DOHH2 (cell line): ENCODE results near the gene IER2.
"Not testable (repeated sequence)": the region's sequence is repeated elsewhere in the genome, so short reads cannot be mapped to it uniquely, and the experiment has no call there.

Experiments used
- H3F3A ChIP-seq: fragments of 200-600 bp; sonication (generic), shearing (Covaris generic); 2 replicates; pipeline ENCODE4 v1.6.0; 2016; ENCODE audit warnings: antibody characterized with exemption, mild to moderate bottlenecking; ENCODE audit not compliant: control insufficient read depth, insufficient read depth
- H3K27ac ChIP-seq: fragments of 200-600 bp; sonication (generic); 2 replicates; pipeline ENCODE4 v1.5.1; 2014; ENCODE audit warnings: low read depth, mild to moderate bottlenecking, low read length, moderate library complexity
- H3K27me3 ChIP-seq: fragments of 200-600 bp; sonication (generic); 2 replicates; pipeline ENCODE4 v1.6.1; 2014; ENCODE audit warnings: mild to moderate bottlenecking, low read length, mixed read lengths; ENCODE audit not compliant: control insufficient read depth
- H3K36me3 ChIP-seq: fragments of 200-600 bp; sonication (generic); 2 replicates; pipeline ENCODE4 v1.6.1; 2014; ENCODE audit warnings: mild to moderate bottlenecking, low read length, moderate library complexity, mixed read lengths; ENCODE audit not compliant: control insufficient read depth
- H3K4me1 ChIP-seq: fragments of 200-600 bp; sonication (generic); 2 replicates; pipeline ENCODE4 v1.6.1; 2014; ENCODE audit warnings: mild to moderate bottlenecking, low read length, mixed read lengths; ENCODE audit not compliant: control insufficient read depth
- H3K4me2 ChIP-seq: fragments of 200-600 bp; sonication (generic); 2 replicates; pipeline ENCODE4 v1.6.0; 2014; ENCODE audit warnings: mild to moderate bottlenecking, low read length, moderate library complexity
- H3K4me3 ChIP-seq: fragments of 200-600 bp; sonication (generic); 2 replicates; pipeline ENCODE4 v1.5.1; 2014; ENCODE audit warnings: mild to moderate bottlenecking, low read length, mixed read lengths
- H3K79me2 ChIP-seq: fragments of 200-600 bp; sonication (generic); 2 replicates; pipeline ENCODE4 v1.6.1; 2014; ENCODE audit warnings: mild to moderate bottlenecking, low read length, mixed read lengths; ENCODE audit not compliant: control insufficient read depth
- H3K9me2 ChIP-seq: fragments of 200-600 bp; sonication (generic); replicated peaks from 2 replicates; pipeline ENCODE4 v1.6.1; 2014; ENCODE audit warnings: mild to moderate bottlenecking, low read length, mixed read lengths; ENCODE audit not compliant: control insufficient read depth
- H3K9me3 ChIP-seq: fragments of 200-600 bp; sonication (generic); 2 replicates; pipeline ENCODE4 v1.6.1; 2014; ENCODE audit warnings: antibody characterized with exemption, low read length, mixed read lengths; ENCODE audit not compliant: control insufficient read depth, insufficient read depth
- H4K20me1 ChIP-seq: fragments of 200-600 bp; sonication (generic); 2 replicates; pipeline ENCODE4 v1.6.0; 2014; ENCODE audit warnings: low read depth, mild to moderate bottlenecking, antibody characterized with exemption, low read length, moderate library complexity; ENCODE audit not compliant: control insufficient read depth, insufficient read depth
- CTCF ChIP-seq: fragments of 200-600 bp; sonication (generic); IDR thresholded peaks from one replicate; pipeline ENCODE4 v1.5.1; 2014; ENCODE audit warnings: antibody characterized with exemption, mild to moderate bottlenecking, low read depth, low read length; ENCODE audit not compliant: poor library complexity, severe bottlenecking
- EZH2phosphoT487 ChIP-seq: fragments of 200-600 bp; sonication (generic); IDR thresholded peaks from 2 replicates; pipeline ENCODE4 v1.6.1; 2017; ENCODE audit warnings: borderline replicate concordance, mild to moderate bottlenecking, antibody characterized with exemption, low read length, moderate library complexity, mixed read lengths

IER2 gene

GRCh38 chr19:13198634-13199033, 48.4 kb downstream of the IER2 start:
- H3K4me2 ChIP-seq = no peak overlapping the region
- no peak overlapping the region for H3K4me3 ChIP-seq
- no peaks in the 10 kb centered on the region for H4K20me1 ChIP-seq
- no peaks in the 10 kb centered on the region for H3K9me3 ChIP-seq
- no peaks in the 10 kb centered on the region for H3K79me2 ChIP-seq
- H3K36me3 ChIP-seq = no peaks in the 10 kb centered on the region
- H3F3A ChIP-seq = no peaks in the 10 kb centered on the region
- no peaks in the 10 kb centered on the region for H3K27me3 ChIP-seq
- no peaks in the 10 kb centered on the region for H3K9me2 ChIP-seq
- TF ChIP-seq EZH2phosphoT487 = no peak
- TF ChIP-seq CTCF = no peak
- peaks cover 14% of the 10 kb centered on the region for H3K4me1 ChIP-seq
- H3K27ac ChIP-seq = no peak overlapping the region

DNA sequence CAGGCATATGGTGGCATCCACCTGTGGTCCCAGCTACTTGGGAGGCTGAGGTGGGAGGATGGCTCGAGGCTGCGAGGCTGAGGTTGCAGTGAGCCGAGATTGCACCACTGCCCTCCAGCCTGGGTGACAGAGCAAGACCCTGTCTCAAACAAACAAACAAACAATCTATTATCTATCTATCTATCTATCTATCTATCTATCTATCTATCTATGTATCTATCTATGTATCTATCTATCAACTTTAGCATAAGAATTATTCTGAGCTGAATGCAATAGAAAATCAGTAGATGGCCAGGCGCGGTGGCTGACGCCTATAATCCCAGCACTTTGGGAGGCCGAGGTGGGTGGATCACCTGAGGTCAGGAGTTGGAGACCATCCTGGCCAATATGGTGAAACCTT, 51.9 kb downstream of the IER2 start:
- H3F3A ChIP-seq = peaks cover 10% of the 10 kb centered on the region
- not testable (repeated sequence) for H3K4me1 ChIP-seq, H3K9me3 ChIP-seq, H3K4me2 ChIP-seq, H3K27ac ChIP-seq, H3K9me2 ChIP-seq, H3K36me3 ChIP-seq, H4K20me1 ChIP-seq, H3K4me3 ChIP-seq, H3K27me3 ChIP-seq, H3K79me2 ChIP-seq
